Aorta (tissue), 5 donors: ENCODE results near the gene SYCP2L. TPM values are rescaled to one million over a fixed set of nuclear protein-coding genes. Genes with fewer than 3 reads are reported as not detected.
A peak's percentile ranks its signal among the peaks of the same experiment; 100 is the strongest.

Source experiments
- ATAC-seq: fragments of 200-7000 bp; cut with Tn5 transposase; one replicate; pipeline ENCODE4 v1.9.1; 2022; ENCODE audit warnings: moderate library complexity; ENCODE audit not compliant: low FRiP score
- DNase-seq, 2 donors: peaks; one replicate each; pipeline ENCODE4 v3.0.0-alpha.2; 2020
- H3K27ac ChIP-seq, 2 donors: one replicate each; pipeline ENCODE4 v1.5.1; 2013; ENCODE audit warnings: low read length in 2 of 2, mild to moderate bottlenecking in 2 of 2, moderate library complexity in 2 of 2, control low read depth in 1 of 2, inconsistent platforms in 1 of 2, low read depth in 1 of 2
- H3K27me3 ChIP-seq, 2 donors: one replicate each; pipeline ENCODE4 v1.6.1; 2013; ENCODE audit warnings: control low read depth in 1 of 2, low read length in 1 of 2, mild to moderate bottlenecking in 1 of 2, moderate library complexity in 1 of 2; ENCODE audit not compliant: insufficient read depth in 2 of 2, control insufficient read depth in 1 of 2
- H3K36me3 ChIP-seq, 2 donors: one replicate each; pipeline ENCODE4 v1.6.1; 2013; ENCODE audit warnings: control low read depth in 1 of 2, low read length in 1 of 2, mild to moderate bottlenecking in 1 of 2; ENCODE audit not compliant: insufficient read depth in 2 of 2, control insufficient read depth in 1 of 2
- H3K4me1 ChIP-seq, 2 donors: one replicate each; pipeline ENCODE4 v1.6.1; 2013; ENCODE audit warnings: low read length in 2 of 2, control low read depth in 1 of 2, mild to moderate bottlenecking in 1 of 2, moderate library complexity in 1 of 2; ENCODE audit not compliant: insufficient read depth in 2 of 2, control insufficient read depth in 1 of 2
- H3K4me3 ChIP-seq, 2 donors: one replicate each; pipeline ENCODE4 v1.5.1; 2013; ENCODE audit warnings: low read length in 2 of 2, control low read depth in 1 of 2, mild to moderate bottlenecking in 1 of 2
- H3K9me3 ChIP-seq: one replicate; pipeline ENCODE4 v1.6.1; 2013; ENCODE audit warnings: mild to moderate bottlenecking, low read length; ENCODE audit not compliant: control insufficient read depth
- whole genome bisulfite sequencing, 2 donors: extraction: QIAGEN DNeasy Blood & Tissue Kit; methylation state at CpG; one replicate each; pipeline ENCODE4 v1.1.7; 2013; 5-methylcytosine and 5-hydroxymethylcytosine counted together
- intact Hi-C, 2 donors: fragments of 100-400 bp; cut with DNase I; formaldehyde crosslinking; loops; one replicate each; pipeline versions ENCODE4 v1.14.2 to v1.15.0; 2022
- long read RNA-seq, 2 donors: library from polyadenylated mRNA; unstranded; transcript quantifications; one replicate each; pipeline ENCODE4 v2.0.0, GENCODE V29; 2020 to 2021
- polyA plus RNA-seq, 2 donors: library from polyadenylated mRNA; stranded (reverse); fragments of 200-250 nt; gene quantifications; one replicate each; pipeline ENCODE4 v1.2.3, GENCODE V29; 2013
- total RNA-seq, 2 donors: library from RNA; stranded (reverse); fragmentation: NEBNext Ultra II Directional; extraction: Animal tissue kit (Norgen Biotek cat#: 25700); gene quantifications; one replicate each; pipeline ENCODE4 v1.2.1, GENCODE V29; 2021
- donor health status: healthy with polysubstance abuse.
- donor health status: Bipolar disorder and iron deficiency.
- donor health status: DM: no; HTN: no; CAD: no.
- donor health status: DM: no; HTN: no; CAD: no.
- donor health status: DM: yes; HTN: yes; CAD: no.

Gene SYCP2L
- 1 to 10 TPM; 1.3 to 2.0 TPM for total RNA-seq
- polyA plus RNA-seq = under 1 TPM in 1 of 2 donors, not detected in 1; 0.95 TPM
- long read RNA-seq, donor 1, partial matches to known transcripts = 0 of 3 reads
- long read RNA-seq, donor 1, other reads (novel, unspliced or antisense) = 3 of 3 reads
- long read RNA-seq, donor 2, partial matches to known transcripts = 0 of 1 reads
- long read RNA-seq, donor 2, other reads (novel, unspliced or antisense) = 1 of 1 reads

DNA sequence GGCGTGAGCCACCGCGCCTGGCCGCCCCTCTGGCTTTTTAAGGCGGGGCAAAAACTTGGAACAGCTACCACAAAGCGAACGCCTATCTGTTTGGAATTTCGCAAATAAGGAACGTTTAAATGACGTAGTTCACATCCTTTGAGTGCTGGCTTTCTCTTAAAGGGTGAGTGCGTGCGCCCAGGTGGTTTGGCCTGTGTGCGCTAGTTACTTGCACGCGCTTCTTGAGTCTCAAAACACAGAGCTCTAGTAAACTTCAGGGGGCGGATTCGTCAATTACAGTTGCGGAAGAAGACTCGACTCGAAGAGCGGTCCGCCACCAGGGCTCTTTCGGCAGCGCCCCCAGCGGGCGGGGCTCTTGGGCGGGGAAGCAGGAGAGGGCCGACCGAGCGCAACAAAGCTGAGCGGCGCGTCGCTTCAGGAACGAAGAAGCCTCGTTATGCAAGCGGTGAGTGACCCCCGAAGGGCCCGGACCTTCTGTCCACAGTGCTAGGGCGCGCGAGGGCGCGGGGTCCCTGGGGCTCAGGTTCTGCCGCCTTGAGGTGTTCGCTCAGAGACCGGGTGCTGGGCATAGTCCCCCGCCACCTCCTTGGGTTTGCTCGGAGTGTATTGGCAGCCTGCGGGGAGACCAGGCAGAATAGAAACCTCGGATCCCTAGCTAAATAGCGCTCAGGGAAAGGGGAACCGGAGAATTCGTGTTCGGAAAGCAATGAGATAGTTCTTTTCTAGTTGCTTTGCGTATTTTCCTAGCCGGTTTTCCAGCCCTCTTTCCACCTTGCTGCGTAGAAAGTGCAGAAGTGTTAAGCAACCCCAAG lies at the start of gene SYCP2L:
TSS of gene SYCP2L (plus strand) at position 362 of the 812 bp plus-strand sequence. CDS start at position 437, 75 bp downstream.
- H3K36me3 ChIP-seq = no peaks in the 10 kb centered on the region
- 4% methylated on average over 57 to 58 of the region's 58 CpGs for WGBS, 2 donors
- H3K4me1 ChIP-seq = no peaks in the 10 kb centered on the region
- ATAC-seq (peak; percentile 48), DNase-seq (peak in 1 of 2 donors; percentile 77)
- H3K9me3 ChIP-seq = peaks cover 3% of the 10 kb centered on the region
- peak within 1 kb of the TSS in 1 of 2 donors; percentile 2 for H3K4me3 ChIP-seq
- no peak within 1 kb of the TSS for H3K27ac ChIP-seq
- intact Hi-C loops = no loop called here
- H3K27me3 ChIP-seq = peaks cover 0 to 3% of the 10 kb centered on the region in 2 donors

- intact Hi-C loops = no loop called here
- Histone ChIP-seq H3K27me3 (no peaks in the 10 kb centered on the region), H3K36me3 (no peaks in the 10 kb centered on the region), H3K27ac (no peak overlapping the region), H3K4me1 (no peaks in the 10 kb centered on the region), H3K9me3 (no peaks in the 10 kb centered on the region), H3K4me3 (peak overlapping the region; percentile 50 to 67)
- ATAC-seq = peak; percentile 50
- 0 to 1% methylated on average over 22 of the region's 22 CpGs for WGBS, 2 donors
- DNase-seq = no peak
Measured at GRCh38 chr6:10837622-10837994, 49.2 kb upstream of the SYCP2L start.

- Histone ChIP-seq H3K27me3 (no peaks in the 10 kb centered on the region), H3K4me3 (peak within 1 kb of the TSS; percentile 50 to 67), H3K36me3 (no peaks in the 10 kb centered on the region), H3K9me3 (no peaks in the 10 kb centered on the region), H3K27ac (no peak within 1 kb of the TSS), H3K4me1 (no peaks in the 10 kb centered on the region)
- WGBS, 2 donors = 1% methylated on average over 44 to 53 of the region's 53 CpGs
- DNase-seq = peak; percentile 90 to 92
- ATAC-seq = peak; percentile 97
- intact Hi-C loops = no loop called here
Measured at GRCh38 chr6:10837995-10838793, 48.7 kb upstream of the SYCP2L start, which contains the start of gene MAK. Gene MAK, minus strand, starts transcription at chr6:10838539. Its CDS starts 7,891 bp downstream, at chr6:10830648.

- peak; percentile 4 for ATAC-seq
- H3K4me1 ChIP-seq = no peaks in the 10 kb centered on the region
Measured at GRCh38 chr6:10838794-10839333, 48.0 kb upstream of the SYCP2L start.

DNA sequence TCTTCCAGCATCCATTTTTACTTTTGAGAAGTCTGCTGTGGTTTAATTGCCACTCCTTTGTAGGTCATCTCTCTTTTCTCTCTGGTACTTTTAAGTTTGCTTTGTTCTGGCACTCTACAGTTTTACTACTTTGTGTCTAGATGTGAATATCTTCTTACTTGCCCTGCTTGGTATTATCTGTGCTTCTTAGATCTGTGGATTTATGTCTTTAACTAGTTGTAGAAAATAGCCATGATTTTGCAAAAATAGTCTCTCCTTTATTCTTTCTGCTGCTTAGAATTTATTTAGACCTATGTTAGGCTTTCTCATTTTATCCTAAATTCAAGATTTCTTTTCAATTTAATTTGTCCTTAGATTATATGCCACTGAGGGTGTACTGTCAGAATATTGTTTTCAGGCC lies 43.3 kb upstream of the SYCP2L start:
- ATAC-seq = no peak
- no peaks in the 10 kb centered on the region for H3K4me1 ChIP-seq
- DNase-seq = no peak
- no peaks in the 10 kb centered on the region for H3K36me3 ChIP-seq
- no peak overlapping the region for H3K27ac ChIP-seq
- H3K27me3 ChIP-seq = no peaks in the 10 kb centered on the region
- no peaks in the 10 kb centered on the region for H3K9me3 ChIP-seq
- intact Hi-C loops = no loop called here
- no peak overlapping the region for H3K4me3 ChIP-seq

More at GRCh38 chr6:10838794-10839333, 48.0 kb upstream of the SYCP2L start:
- 61 to 65% methylated on average over 8 of the region's 8 CpGs for WGBS, 2 donors
- Histone ChIP-seq H3K9me3 (no peaks in the 10 kb centered on the region), H3K27me3 (no peaks in the 10 kb centered on the region), H3K36me3 (no peaks in the 10 kb centered on the region), H3K4me3 (peak overlapping the region; percentile 50 to 67), H3K27ac (no peak overlapping the region)
- DNase-seq = no peak
- intact Hi-C loops = no loop called here

- H3K9me3 ChIP-seq = no peaks in the 10 kb centered on the region
- H3K27ac ChIP-seq = no peak overlapping the region
- H3K4me1 ChIP-seq = no peaks in the 10 kb centered on the region
- ATAC-seq = no peak
- DNase-seq = no peak
- H3K36me3 ChIP-seq = no peaks in the 10 kb centered on the region
- no peaks in the 10 kb centered on the region for H3K27me3 ChIP-seq
- no peak overlapping the region for H3K4me3 ChIP-seq
- intact Hi-C loops = no loop called here
- WGBS, 2 donors = 55 to 60% methylated on average over 3 of the region's 3 CpGs
Measured at GRCh38 chr6:10847684-10848083, 39.2 kb upstream of the SYCP2L start.

DNA sequence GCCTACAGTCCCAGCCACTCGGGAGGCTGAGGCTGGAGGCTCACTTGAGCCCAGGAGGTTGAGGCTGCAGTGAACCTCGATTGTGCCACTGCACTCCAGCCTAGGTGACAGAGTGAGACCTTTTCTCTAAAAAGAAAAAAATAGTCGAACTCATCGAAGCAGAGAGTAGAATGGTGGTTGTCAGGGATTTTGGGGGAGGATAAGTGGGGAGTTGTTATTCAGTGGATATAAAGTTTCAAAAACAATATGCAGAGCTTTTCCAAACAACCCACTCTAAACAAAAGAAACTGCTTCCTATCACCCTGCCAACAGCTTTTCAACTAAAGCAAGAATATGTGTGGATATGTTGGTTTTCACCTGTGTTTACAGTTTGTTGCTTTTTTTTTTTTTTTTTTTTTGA lies 37.0 kb upstream of the SYCP2L start:
- H3K27ac ChIP-seq = no peak overlapping the region
- no peaks in the 10 kb centered on the region for H3K27me3 ChIP-seq
- intact Hi-C loops = no loop called here
- DNase-seq = no peak
- no peak for ATAC-seq
- WGBS, 2 donors = 89 to 95% methylated on average over 4 of the region's 4 CpGs
- H3K36me3 ChIP-seq = no peaks in the 10 kb centered on the region
- no peaks in the 10 kb centered on the region for H3K4me1 ChIP-seq
- H3K4me3 ChIP-seq = no peak overlapping the region
- no peaks in the 10 kb centered on the region for H3K9me3 ChIP-seq

DNA sequence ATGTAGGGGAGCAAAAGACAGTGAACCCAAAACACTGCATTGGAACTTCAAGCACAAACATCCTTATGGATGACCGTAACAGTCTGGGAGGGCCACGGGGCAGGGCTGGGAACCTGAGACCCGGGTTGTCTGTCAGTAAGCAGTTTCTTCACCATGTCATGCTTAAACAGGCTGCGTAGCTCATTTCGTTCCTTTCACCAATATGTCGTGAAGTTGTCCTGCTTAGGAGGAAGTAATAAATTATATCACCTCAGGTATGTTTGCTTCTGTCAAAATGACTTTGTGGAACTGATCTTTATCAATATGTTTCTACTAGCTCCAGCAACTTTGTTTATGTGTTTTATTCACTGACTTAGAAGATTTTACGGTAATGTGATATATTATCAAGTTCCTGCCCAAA lies 36.1 kb upstream of the SYCP2L start:
- Histone ChIP-seq H3K9me3 (no peaks in the 10 kb centered on the region), H3K4me3 (no peak overlapping the region), H3K27ac (no peak overlapping the region), H3K4me1 (no peaks in the 10 kb centered on the region), H3K27me3 (no peaks in the 10 kb centered on the region), H3K36me3 (no peaks in the 10 kb centered on the region)
- intact Hi-C loops = no loop called here
- DNase-seq (no peak), ATAC-seq (no peak)
- WGBS, 2 donors = 45 to 52% methylated on average over 7 of the region's 7 CpGs
